ENCODE results near the gene KANSL1L.

KANSL1L gene

GRCh38 chr2:209988010-209988409, 183.2 kb downstream of the KANSL1L start:
- Histone ChIP-seq H3K27me3 (ENCODE audit: insufficient read depth, low read depth) (no peaks in the 10 kb centered on the region), H3K4me2 (no peak overlapping the region)

GRCh38 chr2:209986415-209986814, 184.8 kb downstream of the KANSL1L start:
- Histone ChIP-seq H3K4me2 (no peak overlapping the region), H3K36me3 (ENCODE audit: insufficient read depth) (no peaks in the 10 kb centered on the region), H4K20me1 (ENCODE audit: insufficient read depth) (no peaks in the 10 kb centered on the region), H3K27ac (no peak overlapping the region), H3K27me3 (ENCODE audit: insufficient read depth, low read depth) (no peaks in the 10 kb centered on the region), H3K9ac (no peak overlapping the region), H2AFZ (ENCODE audit: low read depth) (no peak overlapping the region), H3K79me2 (ENCODE audit: insufficient read depth, low read depth) (no peaks in the 10 kb centered on the region), H3K4me1 (ENCODE audit: low read depth, poor library complexity, severe bottlenecking) (no peaks in the 10 kb centered on the region), H3K4me3 (IDR thresholded peaks at IDR 0.05; ENCODE audit: insufficient read depth, low read depth, low read length) (no peak overlapping the region)
- no peak for TF ChIP-seq CTCF (conservative IDR thresholded peaks at IDR 0.05; ENCODE audit: low read depth, low read length)

More at GRCh38 chr2:209988010-209988409, 183.2 kb downstream of the KANSL1L start:
- no peak overlapping the region for H3K27ac ChIP-seq
- no peaks in the 10 kb centered on the region for H4K20me1 ChIP-seq (ENCODE audit: insufficient read depth)
- no peaks in the 10 kb centered on the region for H3K4me1 ChIP-seq (ENCODE audit: low read depth, poor library complexity, severe bottlenecking)
- no peak overlapping the region for H2AFZ ChIP-seq (ENCODE audit: low read depth)
- no peaks in the 10 kb centered on the region for H3K36me3 ChIP-seq (ENCODE audit: insufficient read depth)
- no peak for TF ChIP-seq CTCF (conservative IDR thresholded peaks at IDR 0.05; ENCODE audit: low read depth, low read length)
- no peaks in the 10 kb centered on the region for H3K79me2 ChIP-seq (ENCODE audit: insufficient read depth, low read depth)
- H3K9ac ChIP-seq = no peak overlapping the region
- H3K4me3 ChIP-seq (IDR thresholded peaks at IDR 0.05; ENCODE audit: insufficient read depth, low read depth, low read length) = no peak overlapping the region

DNA sequence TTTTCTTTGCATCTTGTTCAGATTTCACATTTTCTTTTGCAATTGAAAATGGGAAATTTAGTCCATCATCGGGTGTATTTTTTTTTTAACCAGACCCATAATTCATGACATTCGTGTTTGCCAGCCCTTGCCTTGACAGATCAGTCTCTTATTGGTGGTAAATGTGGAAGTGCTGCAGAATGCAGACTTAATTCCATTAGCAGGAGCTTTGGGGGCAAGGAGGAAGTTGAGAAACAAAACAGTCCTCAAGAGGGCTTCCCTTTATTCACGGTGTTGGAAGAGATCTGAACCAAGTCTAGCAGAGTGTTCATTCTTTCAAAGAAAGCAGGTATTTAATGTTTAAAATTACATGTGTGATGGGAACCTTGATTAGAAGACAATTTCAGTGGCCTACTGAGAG, 185.3 kb downstream of the KANSL1L start:
- no peaks in the 10 kb centered on the region for H4K20me1 ChIP-seq (ENCODE audit: insufficient read depth)
- no peak overlapping the region for H3K27ac ChIP-seq
- no peak overlapping the region for H3K4me2 ChIP-seq
- no peak overlapping the region for H3K4me3 ChIP-seq (IDR thresholded peaks at IDR 0.05; ENCODE audit: insufficient read depth, low read depth, low read length)
- H3K36me3 ChIP-seq (ENCODE audit: insufficient read depth) = no peaks in the 10 kb centered on the region
- no peak overlapping the region for H2AFZ ChIP-seq (ENCODE audit: low read depth)
- no peaks in the 10 kb centered on the region for H3K4me1 ChIP-seq (ENCODE audit: low read depth, poor library complexity, severe bottlenecking)
- no peak overlapping the region for H3K9ac ChIP-seq
- no peaks in the 10 kb centered on the region for H3K79me2 ChIP-seq (ENCODE audit: insufficient read depth, low read depth)
- no peaks in the 10 kb centered on the region for H3K27me3 ChIP-seq (ENCODE audit: insufficient read depth, low read depth)
- no peak for TF ChIP-seq CTCF (conservative IDR thresholded peaks at IDR 0.05; ENCODE audit: low read depth, low read length)

DNA sequence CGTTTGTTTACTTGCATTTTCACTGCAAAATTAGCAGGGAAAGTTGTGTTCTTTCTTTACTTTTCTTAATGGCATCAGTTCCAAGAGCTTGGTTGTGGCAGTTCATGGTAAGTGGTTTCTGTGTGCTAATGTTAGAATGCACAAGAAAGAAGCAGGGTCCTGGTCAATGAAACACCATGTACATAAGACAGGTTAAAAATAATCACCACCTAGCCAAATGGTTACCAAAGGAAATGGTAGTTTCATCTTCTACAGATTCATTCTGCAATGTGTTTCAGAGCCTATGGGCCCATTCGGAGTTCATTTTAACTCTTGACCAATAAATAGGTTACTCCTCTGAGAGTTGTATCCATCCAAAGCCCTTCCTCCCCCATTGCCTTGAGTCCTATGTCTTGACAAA, 186.9 kb downstream of the KANSL1L start:
- H4K20me1 ChIP-seq (ENCODE audit: insufficient read depth) = no peaks in the 10 kb centered on the region
- H3K4me3 ChIP-seq (IDR thresholded peaks at IDR 0.05; ENCODE audit: insufficient read depth, low read depth, low read length) = no peak overlapping the region
- H3K9ac ChIP-seq = no peak overlapping the region
- no peaks in the 10 kb centered on the region for H3K27me3 ChIP-seq (ENCODE audit: insufficient read depth, low read depth)
- no peak overlapping the region for H2AFZ ChIP-seq (ENCODE audit: low read depth)
- H3K4me1 ChIP-seq (ENCODE audit: low read depth, poor library complexity, severe bottlenecking) = no peaks in the 10 kb centered on the region
- H3K27ac ChIP-seq = no peak overlapping the region
- no peak for TF ChIP-seq CTCF (conservative IDR thresholded peaks at IDR 0.05; ENCODE audit: low read depth, low read length)
- H3K79me2 ChIP-seq (ENCODE audit: insufficient read depth, low read depth) = no peaks in the 10 kb centered on the region
- no peaks in the 10 kb centered on the region for H3K36me3 ChIP-seq (ENCODE audit: insufficient read depth)
- no peak overlapping the region for H3K4me2 ChIP-seq
